Activated CD4-positive, alpha-beta memory T cell treated with anti-CD3 and anti-CD28 coated beads for 36 hours (primary cell): ENCODE data around the gene PDCD7. TPM values are rescaled to one million over a fixed set of nuclear protein-coding genes. Genes with fewer than 3 reads are reported as not detected.
A peak's percentile ranks its signal among the peaks of the same experiment; 100 is the strongest.
"Not testable (repeated sequence)": the region's sequence is repeated elsewhere in the genome, so short reads cannot be mapped to it uniquely, and the experiment has no call there.

Experiments used
- CTCF ChIA-PET: fragments of 350-600 bp; sonication (Branson Sonifier 250); formaldehyde crosslinking; loops from one replicate; lab custom pipeline; 2021; ENCODE audit warnings: antibody characterized with exemption, inconsistent platforms; lab: Charles Lee
- POLR2A ChIA-PET: fragments of 350-600 bp; sonication (Branson Sonifier 250); formaldehyde crosslinking; loops from one replicate; lab custom pipeline; 2021; ENCODE audit warnings: antibody characterized with exemption; lab: Charles Lee
- DNase-seq: peaks from one replicate; pipeline ENCODE4 v3.0.0-alpha.2; 2020
- H3K27ac Mint-ChIP-seq: one replicate; pipeline ENCODE4 v1.8.0; 2021; ENCODE audit warnings: mixed read lengths
- H3K27me3 Mint-ChIP-seq: one replicate; pipeline ENCODE4 v1.8.0; 2021; ENCODE audit warnings: mixed read lengths
- H3K36me3 Mint-ChIP-seq: one replicate; pipeline ENCODE4 v1.8.0; 2021; ENCODE audit warnings: mixed read lengths
- H3K4me1 Mint-ChIP-seq: one replicate; pipeline ENCODE4 v1.8.0; 2021; ENCODE audit warnings: low read depth, mixed read lengths
- H3K4me3 Mint-ChIP-seq: one replicate; pipeline ENCODE4 v1.8.0; 2021; ENCODE audit warnings: mild to moderate bottlenecking, mixed read lengths
- H3K9me3 Mint-ChIP-seq: one replicate; pipeline ENCODE4 v1.8.0; 2021; ENCODE audit warnings: mixed read lengths
- intact Hi-C: fragments of 100-400 bp; cut with micrococcal nuclease; formaldehyde crosslinking; loops from one replicate; pipeline ENCODE4 v1.15.1; 2023
- total RNA-seq, 2 experiments: library from RNA; stranded (reverse); gene quantifications; one replicate each; pipeline ENCODE4 v1.2.3, GENCODE V29; 2021

The PDCD7 gene
- 10 to 100 TPM; 32.8 to 33.0 TPM for total RNA-seq

- no peaks in the 10 kb centered on the region for H3K27me3 Mint-ChIP-seq
- ChIA-PET CTCF (interaction anchor here (1.0 to 1.3 kb wide), 2 partner anchors 17 to 164 kb away, joined by 3 to 4 read pairs; no protein-coding TSS in a partner anchor), POLR2A (interaction anchor here (0.5 to 1.0 kb wide), 4 partner anchors 45 to 860 kb away, joined by 3 to 4 read pairs (median 3); partner anchors contain the start of gene RNU5B-1)
- intact Hi-C loops = loop anchor here (2.0 to 5.0 kb wide), 2 partner anchors 51 to 164 kb away; partner anchors contain the start of genes CLPX and RNU5A-1
- DNase-seq = peak; percentile 91
- H3K27ac Mint-ChIP-seq = peak within 1 kb of the TSS; percentile 95
- peak within 1 kb of the TSS; percentile 98 for H3K4me3 Mint-ChIP-seq
- peaks cover 13% of the 10 kb centered on the region for H3K9me3 Mint-ChIP-seq
- peaks cover 28% of the 10 kb centered on the region for H3K4me1 Mint-ChIP-seq
- H3K36me3 Mint-ChIP-seq = peaks cover 23% of the 10 kb centered on the region
Observed at GRCh38 chr15:65133548-65134200, at the start of gene PDCD7. Gene PDCD7, minus strand, starts transcription at chr15:65133808. Its CDS starts 27 bp downstream, at chr15:65133781.

GRCh38 chr15:65182538-65182937 lies 48.9 kb upstream of the PDCD7 start:
- CTCF ChIA-PET = interaction anchor here (0.7 to 1.2 kb wide), 3 partner anchors 104 to 149 kb away, joined by 3 to 4 read pairs (median 3); partner anchors contain the start of gene PARP16
- Mint-ChIP-seq H3K36me3 (peaks cover 17% of the 10 kb centered on the region), H3K4me1 (peaks cover 32% of the 10 kb centered on the region), H3K27ac (no peak overlapping the region), H3K27me3 (no peaks in the 10 kb centered on the region), H3K9me3 (no peaks in the 10 kb centered on the region), H3K4me3 (peak overlapping the region; percentile 95)
- DNase-seq = no peak
- intact Hi-C loops = loop anchor here (10.0 kb wide), 1 partner anchor 148 kb away; no protein-coding TSS in a partner anchor
- POLR2A ChIA-PET = interaction anchor here (1.5 to 1.8 kb wide), 2 partner anchors 104 to 122 kb away, joined by 4 to 9 read pairs; partner anchors contain the start of genes PARP16 and RNU5B-1

- not testable (repeated sequence) for H3K9me3 Mint-ChIP-seq, H3K27ac Mint-ChIP-seq, DNase-seq, H3K27me3 Mint-ChIP-seq, H3K4me3 Mint-ChIP-seq
- H3K4me1 Mint-ChIP-seq = peaks cover 32% of the 10 kb centered on the region
- H3K36me3 Mint-ChIP-seq = peaks cover 17% of the 10 kb centered on the region
- POLR2A ChIA-PET = interaction anchor here (1.5 kb wide), 1 partner anchor 123 kb away, joined by 9 read pairs; the partner anchor contains the start of gene RNU5B-1
- intact Hi-C loops = loop anchor here (10.0 kb wide), 1 partner anchor 147 kb away; no protein-coding TSS in a partner anchor
- CTCF ChIA-PET = interaction anchor here (0.7 to 1.2 kb wide), 3 partner anchors 105 to 148 kb away, joined by 3 to 4 read pairs (median 4); partner anchors contain the start of gene PARP16
Observed at GRCh38 chr15:65181582-65182353, 48.2 kb upstream of the PDCD7 start.

- CTCF ChIA-PET = interaction anchor here (1.0 to 1.3 kb wide), 2 partner anchors 32 to 220 kb away, joined by 3 read pairs; partner anchors contain the start of gene CILP
- H3K9me3 Mint-ChIP-seq = no peaks in the 10 kb centered on the region
- H3K4me3 Mint-ChIP-seq = no peak overlapping the region
- POLR2A ChIA-PET = no interaction called here
- no peak overlapping the region for H3K27ac Mint-ChIP-seq
- intact Hi-C loops = loop anchor here (10.0 kb wide), 1 partner anchor 145 kb away; no protein-coding TSS in a partner anchor
- H3K36me3 Mint-ChIP-seq = peaks cover 23% of the 10 kb centered on the region
- H3K27me3 Mint-ChIP-seq = no peaks in the 10 kb centered on the region
- H3K4me1 Mint-ChIP-seq = peaks cover 27% of the 10 kb centered on the region
- no peak for DNase-seq
Observed at GRCh38 chr15:65180167-65180566, 46.6 kb upstream of the PDCD7 start.

GRCh38 chr15:65177901-65178300 lies 44.3 kb upstream of the PDCD7 start:
- no peak overlapping the region for H3K27ac Mint-ChIP-seq
- no peak overlapping the region for H3K4me3 Mint-ChIP-seq
- H3K4me1 Mint-ChIP-seq = peaks cover 15% of the 10 kb centered on the region
- ChIA-PET CTCF (no interaction called here), POLR2A (no interaction called here)
- H3K27me3 Mint-ChIP-seq = no peaks in the 10 kb centered on the region
- DNase-seq = no peak
- H3K9me3 Mint-ChIP-seq = no peaks in the 10 kb centered on the region
- peaks cover 22% of the 10 kb centered on the region for H3K36me3 Mint-ChIP-seq
- intact Hi-C loops = no loop called here

- POLR2A ChIA-PET = no interaction called here
- CTCF ChIA-PET = interaction anchor here (0.6 kb wide), 1 partner anchor 113 kb away, joined by 3 read pairs; no protein-coding TSS in a partner anchor
- H3K27ac Mint-ChIP-seq = no peak overlapping the region
Observed at GRCh38 chr15:65176056-65176455, 42.4 kb upstream of the PDCD7 start.

GRCh38 chr15:65175511-65175910 lies 41.9 kb upstream of the PDCD7 start:
- H3K36me3 Mint-ChIP-seq = peaks cover 25% of the 10 kb centered on the region
- peaks cover 5% of the 10 kb centered on the region for H3K4me1 Mint-ChIP-seq
- H3K9me3 Mint-ChIP-seq = no peaks in the 10 kb centered on the region
- no peak overlapping the region for H3K4me3 Mint-ChIP-seq
- no peaks in the 10 kb centered on the region for H3K27me3 Mint-ChIP-seq
- DNase-seq = no peak
- POLR2A ChIA-PET = no interaction called here
- CTCF ChIA-PET = no interaction called here
- intact Hi-C loops = no loop called here
- H3K27ac Mint-ChIP-seq = no peak overlapping the region

More at GRCh38 chr15:65176056-65176455, 42.4 kb upstream of the PDCD7 start:
- no peak overlapping the region for H3K4me3 Mint-ChIP-seq
- H3K9me3 Mint-ChIP-seq = no peaks in the 10 kb centered on the region
- DNase-seq = no peak
- H3K36me3 Mint-ChIP-seq = peaks cover 26% of the 10 kb centered on the region
- intact Hi-C loops = no loop called here
- no peaks in the 10 kb centered on the region for H3K27me3 Mint-ChIP-seq
- peaks cover 5% of the 10 kb centered on the region for H3K4me1 Mint-ChIP-seq

- POLR2A ChIA-PET = no interaction called here
- Mint-ChIP-seq H3K9me3 (no peaks in the 10 kb centered on the region), H3K27ac (no peak overlapping the region), H3K4me1 (peaks cover 1% of the 10 kb centered on the region), H3K4me3 (no peak overlapping the region), H3K27me3 (no peaks in the 10 kb centered on the region), H3K36me3 (peaks cover 23% of the 10 kb centered on the region)
- intact Hi-C loops = no loop called here
- no peak for DNase-seq
- CTCF ChIA-PET = no interaction called here
Observed at GRCh38 chr15:65174509-65174908, 40.9 kb upstream of the PDCD7 start.

GRCh38 chr15:65172531-65172930 lies 38.9 kb upstream of the PDCD7 start:
- Mint-ChIP-seq H3K27me3 (no peaks in the 10 kb centered on the region), H3K36me3 (peaks cover 23% of the 10 kb centered on the region), H3K4me3 (no peak overlapping the region), H3K4me1 (peaks cover 1% of the 10 kb centered on the region), H3K27ac (no peak overlapping the region), H3K9me3 (no peaks in the 10 kb centered on the region)
- intact Hi-C loops = no loop called here
- ChIA-PET CTCF (no interaction called here), POLR2A (no interaction called here)
- no peak for DNase-seq

- ChIA-PET CTCF (interaction anchor here (0.6 kb wide), 1 partner anchor 17 kb away, joined by 3 read pairs; no protein-coding TSS in a partner anchor), POLR2A (no interaction called here)
- no peaks in the 10 kb centered on the region for H3K27me3 Mint-ChIP-seq
- H3K27ac Mint-ChIP-seq = no peak overlapping the region
- no peak overlapping the region for H3K4me3 Mint-ChIP-seq
- intact Hi-C loops = no loop called here
- peaks cover 26% of the 10 kb centered on the region for H3K36me3 Mint-ChIP-seq
- H3K4me1 Mint-ChIP-seq = peaks cover 1% of the 10 kb centered on the region
- no peak for DNase-seq
- no peaks in the 10 kb centered on the region for H3K9me3 Mint-ChIP-seq
Observed at GRCh38 chr15:65171428-65171827, 37.8 kb upstream of the PDCD7 start.

GRCh38 chr15:65165875-65166274 lies 32.3 kb upstream of the PDCD7 start:
- Mint-ChIP-seq H3K27me3 (no peaks in the 10 kb centered on the region), H3K9me3 (no peaks in the 10 kb centered on the region), H3K27ac (no peak overlapping the region), H3K36me3 (peaks cover 15% of the 10 kb centered on the region), H3K4me3 (no peak overlapping the region), H3K4me1 (no peaks in the 10 kb centered on the region)
- POLR2A ChIA-PET = no interaction called here
- intact Hi-C loops = no loop called here
- CTCF ChIA-PET = interaction anchor here (1.5 kb wide), 1 partner anchor 9 kb away, joined by 4 read pairs; no protein-coding TSS in a partner anchor
- no peak for DNase-seq
